ENCODE measurements around the gene LAX1.

DNA sequence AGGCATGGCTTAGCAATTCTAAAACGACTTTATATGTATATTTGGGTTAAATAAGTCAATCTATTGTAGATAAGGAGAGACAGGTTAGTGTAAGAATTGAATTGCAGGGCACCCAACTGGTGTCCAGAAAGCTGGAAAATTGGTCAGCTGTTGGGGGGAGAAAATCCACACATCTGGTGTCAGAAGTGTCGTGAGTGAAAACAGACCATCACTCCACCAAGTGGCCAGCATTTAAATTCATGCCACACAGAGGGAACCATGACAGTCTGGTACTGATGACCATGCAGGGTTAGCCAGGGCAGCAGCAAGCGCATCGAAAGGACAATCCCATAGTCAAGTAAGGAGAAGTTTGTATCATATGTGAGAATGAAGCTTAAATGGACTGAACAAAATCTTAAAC, 11.7 kb downstream of the LAX1 start:
- TF ChIP-seq, protein P1, sequence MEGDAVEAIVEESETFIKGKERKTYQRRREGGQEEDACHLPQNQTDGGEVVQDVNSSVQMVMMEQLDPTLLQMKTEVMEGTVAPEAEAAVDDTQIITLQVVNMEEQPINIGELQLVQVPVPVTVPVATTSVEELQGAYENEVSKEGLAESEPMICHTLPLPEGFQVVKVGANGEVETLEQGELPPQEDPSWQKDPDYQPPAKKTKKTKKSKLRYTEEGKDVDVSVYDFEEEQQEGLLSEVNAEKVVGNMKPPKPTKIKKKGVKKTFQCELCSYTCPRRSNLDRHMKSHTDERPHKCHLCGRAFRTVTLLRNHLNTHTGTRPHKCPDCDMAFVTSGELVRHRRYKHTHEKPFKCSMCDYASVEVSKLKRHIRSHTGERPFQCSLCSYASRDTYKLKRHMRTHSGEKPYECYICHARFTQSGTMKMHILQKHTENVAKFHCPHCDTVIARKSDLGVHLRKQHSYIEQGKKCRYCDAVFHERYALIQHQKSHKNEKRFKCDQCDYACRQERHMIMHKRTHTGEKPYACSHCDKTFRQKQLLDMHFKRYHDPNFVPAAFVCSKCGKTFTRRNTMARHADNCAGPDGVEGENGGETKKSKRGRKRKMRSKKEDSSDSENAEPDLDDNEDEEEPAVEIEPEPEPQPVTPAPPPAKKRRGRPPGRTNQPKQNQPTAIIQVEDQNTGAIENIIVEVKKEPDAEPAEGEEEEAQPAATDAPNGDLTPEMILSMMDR (IDR thresholded peaks at IDR 0.05), result no peak; the same call in 1 of the 2 replicates
- TF ChIP-seq, protein P2, sequence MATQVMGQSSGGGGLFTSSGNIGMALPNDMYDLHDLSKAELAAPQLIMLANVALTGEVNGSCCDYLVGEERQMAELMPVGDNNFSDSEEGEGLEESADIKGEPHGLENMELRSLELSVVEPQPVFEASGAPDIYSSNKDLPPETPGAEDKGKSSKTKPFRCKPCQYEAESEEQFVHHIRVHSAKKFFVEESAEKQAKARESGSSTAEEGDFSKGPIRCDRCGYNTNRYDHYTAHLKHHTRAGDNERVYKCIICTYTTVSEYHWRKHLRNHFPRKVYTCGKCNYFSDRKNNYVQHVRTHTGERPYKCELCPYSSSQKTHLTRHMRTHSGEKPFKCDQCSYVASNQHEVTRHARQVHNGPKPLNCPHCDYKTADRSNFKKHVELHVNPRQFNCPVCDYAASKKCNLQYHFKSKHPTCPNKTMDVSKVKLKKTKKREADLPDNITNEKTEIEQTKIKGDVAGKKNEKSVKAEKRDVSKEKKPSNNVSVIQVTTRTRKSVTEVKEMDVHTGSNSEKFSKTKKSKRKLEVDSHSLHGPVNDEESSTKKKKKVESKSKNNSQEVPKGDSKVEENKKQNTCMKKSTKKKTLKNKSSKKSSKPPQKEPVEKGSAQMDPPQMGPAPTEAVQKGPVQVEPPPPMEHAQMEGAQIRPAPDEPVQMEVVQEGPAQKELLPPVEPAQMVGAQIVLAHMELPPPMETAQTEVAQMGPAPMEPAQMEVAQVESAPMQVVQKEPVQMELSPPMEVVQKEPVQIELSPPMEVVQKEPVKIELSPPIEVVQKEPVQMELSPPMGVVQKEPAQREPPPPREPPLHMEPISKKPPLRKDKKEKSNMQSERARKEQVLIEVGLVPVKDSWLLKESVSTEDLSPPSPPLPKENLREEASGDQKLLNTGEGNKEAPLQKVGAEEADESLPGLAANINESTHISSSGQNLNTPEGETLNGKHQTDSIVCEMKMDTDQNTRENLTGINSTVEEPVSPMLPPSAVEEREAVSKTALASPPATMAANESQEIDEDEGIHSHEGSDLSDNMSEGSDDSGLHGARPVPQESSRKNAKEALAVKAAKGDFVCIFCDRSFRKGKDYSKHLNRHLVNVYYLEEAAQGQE (IDR thresholded peaks at IDR 0.05; ENCODE audit: insufficient read depth in 1 of 2, low read depth in 2 of 2, low read length in 1 of 2), result no peak
- no peak for TF ChIP-seq SIN3A (IDR thresholded peaks at IDR 0.05; ENCODE audit: borderline replicate concordance, insufficient read depth, low read depth, low read length)

All from Panc1 (cell line).